GM12875 (cell line): ENCODE measurements around the gene PYGO2.
"Not testable (repeated sequence)": the region's sequence is repeated elsewhere in the genome, so short reads cannot be mapped to it uniquely, and the experiment has no call there.

Experiments used
- H3K4me3 ChIP-seq: one replicate; pipeline ENCODE4 v1.5.1; 2011; ENCODE audit warnings: low read depth, low read length, control low read depth
- CTCF ChIP-seq: IDR thresholded peaks from 2 replicates; pipeline ENCODE4 v1.5.1; 2011; ENCODE audit warnings: low read depth, mild to moderate bottlenecking, control low read depth, inconsistent platforms, low read length, moderate library complexity, borderline replicate concordance; ENCODE audit not compliant: insufficient read depth

Gene PYGO2

GRCh38 chr1:154983776-154984466, 22.3 kb upstream of the PYGO2 start:
- TF ChIP-seq CTCF = no peak
- peak overlapping the region; percentile 70 for H3K4me3 ChIP-seq

- no peak for TF ChIP-seq CTCF
- peak within 1 kb of the TSS; percentile 70 for H3K4me3 ChIP-seq
Measured at GRCh38 chr1:154982897-154983648, 21.5 kb upstream of the PYGO2 start, which contains the start of gene FLAD1. TSS of gene FLAD1 (plus strand) at chr1:154983344. CDS start at chr1:154983695, 351 bp downstream.

- H3K4me3 ChIP-seq = peak overlapping the region; percentile 70
- no peak for TF ChIP-seq CTCF
Measured at GRCh38 chr1:154982341-154982740, 20.8 kb upstream of the PYGO2 start.

- no peak for TF ChIP-seq CTCF
- no peak overlapping the region for H3K4me3 ChIP-seq
Measured at GRCh38 chr1:154978360-154978759, 16.8 kb upstream of the PYGO2 start.

GRCh38 chr1:154977762-154978161, 16.2 kb upstream of the PYGO2 start:
- H3K4me3 ChIP-seq = not testable (repeated sequence)

- no peak for TF ChIP-seq CTCF
- H3K4me3 ChIP-seq = peak overlapping the region; percentile 66
Measured at GRCh38 chr1:154975409-154976059, 14.0 kb upstream of the PYGO2 start.

GRCh38 chr1:154974808-154975408, 13.3 kb upstream of the PYGO2 start:
- peak overlapping the region; percentile 66 for H3K4me3 ChIP-seq
- TF ChIP-seq CTCF = no peak
